Dermis lymphatic vessel endothelial cell (primary cell): Measurements from ENCODE around the gene KLC3. TPM values are rescaled to one million over a fixed set of nuclear protein-coding genes. Genes with fewer than 3 reads are reported as not detected.

Experiments used
- total RNA-seq: library from RNA; depleted of rRNA; stranded (reverse); fragments of >200 nt; gene quantifications from 2 replicates; pipeline ENCODE4 v1.2.1, GENCODE V29; 2014

KLC3 gene
- 0.43 TPM in 2 replicates for total RNA-seq

DNA sequence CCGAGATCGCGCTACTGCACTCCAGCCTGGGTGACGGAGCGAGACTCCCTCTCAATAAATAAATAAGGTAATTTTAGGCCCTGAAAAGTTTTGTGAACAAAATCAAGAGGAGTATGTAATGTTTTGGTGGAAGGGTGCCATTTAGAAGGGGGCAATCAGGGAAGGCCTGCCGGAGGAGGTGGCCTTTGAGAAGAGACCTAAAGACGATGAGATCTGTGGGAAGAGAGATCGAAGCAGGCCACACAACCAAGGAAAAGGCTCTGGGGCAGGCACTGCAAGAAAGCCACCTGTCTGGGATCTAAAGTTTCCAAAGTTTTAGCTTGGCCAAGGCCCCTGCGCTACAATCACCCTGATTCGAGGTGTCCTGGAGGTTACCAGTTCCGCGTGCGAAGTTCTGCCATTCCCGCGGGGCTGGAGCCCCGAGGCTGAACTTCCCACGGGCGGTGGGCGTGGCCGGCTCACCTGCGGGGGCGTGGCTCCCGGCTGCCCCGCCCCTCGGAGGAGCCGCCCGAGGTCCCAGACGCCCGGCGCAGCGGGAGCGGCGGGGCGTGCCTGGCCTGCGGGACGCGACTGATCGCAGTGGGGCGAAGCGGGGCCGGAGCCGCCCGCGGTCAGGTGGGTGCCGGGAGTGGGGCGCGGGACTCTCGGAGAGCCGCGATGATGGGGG, at the start of gene KLC3:
KLC3 (plus strand) TSS at position 519 of the 667 bp plus-strand sequence. CDS start 4,792 bp downstream, outside the sequence.

DNA sequence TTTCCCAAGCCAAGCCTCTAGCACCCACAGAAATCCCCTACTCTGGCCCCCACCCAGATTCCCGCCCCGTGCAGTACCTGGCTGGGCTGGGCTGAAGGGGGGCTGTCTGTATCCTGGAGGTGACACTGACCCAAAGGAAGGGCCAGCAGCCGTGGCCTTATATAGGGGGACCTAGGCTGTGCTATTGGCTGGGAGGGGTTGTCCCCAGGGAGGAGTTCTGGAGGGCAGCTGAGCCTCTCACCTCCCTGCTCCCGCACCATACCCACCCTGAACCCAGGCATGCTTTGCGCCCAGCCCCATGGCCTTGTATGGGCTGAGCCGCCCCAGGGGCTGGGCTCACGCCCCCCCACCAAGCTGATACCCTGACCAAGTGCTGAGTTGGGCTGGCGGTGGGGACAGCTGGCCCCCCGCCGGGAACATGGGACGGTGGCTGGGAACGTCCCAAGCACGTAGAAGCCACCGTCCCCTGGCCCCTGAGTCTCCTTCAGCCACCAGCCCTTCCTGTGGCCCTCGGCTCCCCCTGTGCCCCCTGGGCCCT, 17.7 kb upstream of the KLC3 start, which contains the start of gene CKM:
CKM (minus strand) TSS at position 132 of the 538 bp plus-strand sequence. CDS start 3,162 bp downstream, outside the sequence.

DNA sequence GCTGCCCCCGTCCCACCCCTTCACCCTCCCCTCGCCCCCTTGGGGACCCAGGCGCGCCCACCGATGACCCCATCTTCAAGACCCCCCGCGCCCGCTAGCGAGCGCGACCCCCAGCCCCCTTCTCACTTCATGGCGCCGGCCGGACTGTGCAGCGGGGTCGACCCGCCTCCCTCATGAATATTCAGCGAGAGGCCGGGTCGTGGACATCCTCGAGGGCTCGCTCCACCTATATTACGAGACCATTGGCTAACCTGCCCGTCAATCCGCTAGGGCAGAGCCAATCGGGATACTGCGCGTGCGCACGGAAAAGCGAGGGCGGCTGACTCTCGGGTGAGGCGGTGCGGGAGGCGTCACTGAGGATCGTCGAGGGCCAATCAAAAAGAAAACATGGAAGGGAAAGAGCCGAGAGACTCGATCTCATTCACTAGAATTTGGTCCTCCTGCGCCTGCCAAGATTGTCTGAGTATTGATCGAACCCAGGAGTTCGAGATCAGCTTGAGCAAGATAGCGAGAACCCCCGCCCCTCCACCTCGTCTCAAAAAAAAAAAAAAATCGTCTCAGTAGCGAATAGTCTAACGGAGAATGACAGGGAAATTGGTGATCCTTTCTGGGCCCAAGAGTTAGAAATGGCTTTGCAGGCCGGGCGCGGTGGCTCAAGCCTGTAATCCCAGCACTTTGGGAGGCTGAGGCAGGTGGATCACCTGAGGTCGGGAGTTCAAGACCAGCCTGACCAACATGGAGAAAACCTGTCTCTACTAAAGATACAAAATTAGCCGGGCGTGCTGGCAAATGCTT, 30.1 kb downstream of the KLC3 start, which contains the start of gene ERCC2:
ERCC2 (minus strand) TSS at position 164 of the 795 bp plus-strand sequence; CDS start at position 131, 33 bp downstream.

Other genes starting within 250 kb of the KLC3 start
- 17.2 and 22.2 TPM in 2 replicates for gene PPP1R37, start 247.6 kb upstream of the KLC3 start, total RNA-seq
- gene NKPD1, start 179.8 kb upstream of the KLC3 start, total RNA-seq = 0.11 and 0.17 TPM in 2 replicates
- 40.7 and 44.5 TPM in 2 replicates for gene TRAPPC6A, start 162.5 kb upstream of the KLC3 start, total RNA-seq
- 2.3 and 3.3 TPM in 2 replicates for gene BLOC1S3, start 162.0 kb upstream of the KLC3 start, total RNA-seq
- gene EXOC3L2, start 95.3 kb upstream of the KLC3 start, total RNA-seq = 0.54 and 1.3 TPM in 2 replicates
- 14.7 and 15.1 TPM in 2 replicates for gene MARK4, start 89.5 kb upstream of the KLC3 start, total RNA-seq
- not detected in 2 replicates for gene CKM, start 17.9 kb upstream of the KLC3 start, total RNA-seq
- gene ERCC2, start 29.8 kb downstream of the KLC3 start, total RNA-seq = 10.5 and 13.1 TPM in 2 replicates
- gene PPP1R13L, start 64.3 kb downstream of the KLC3 start, total RNA-seq = 8.4 and 14.7 TPM in 2 replicates
- gene POLR1G, start 65.9 kb downstream of the KLC3 start, total RNA-seq = 5.6 and 7.1 TPM in 2 replicates
- 41.5 and 50.4 TPM in 2 replicates for gene ERCC1, start 83.2 kb downstream of the KLC3 start, total RNA-seq
- gene FOSB, start 127.2 kb downstream of the KLC3 start, total RNA-seq = 16.9 and 90.1 TPM in 2 replicates
- 8.8 and 15.4 TPM in 2 replicates for gene RTN2, start 156.3 kb downstream of the KLC3 start, total RNA-seq
- gene PPM1N, start 157.7 kb downstream of the KLC3 start, total RNA-seq = 0.52 and 0.54 TPM in 2 replicates
- 42.6 and 49.3 TPM in 2 replicates for gene VASP, start 166.7 kb downstream of the KLC3 start, total RNA-seq
- 4.9 and 5.2 TPM in 2 replicates for gene OPA3, start 244.1 kb downstream of the KLC3 start, total RNA-seq